HEK293 (cell line): ENCODE data around the gene DDX17.

ENCODE experiments used
- BCL11A ChIP-seq: fragments of 450-650 bp; formaldehyde crosslinking; IDR thresholded peaks from 2 replicates; pipeline ENCODE4 v1.5.1; 2016; ENCODE audit warnings: low read depth, missing biosample characterization, missing genetic modification characterization
- BCL11B ChIP-seq: fragments of 450-650 bp; formaldehyde crosslinking; IDR thresholded peaks from 2 replicates; pipeline ENCODE4 v1.5.1; 2016; ENCODE audit warnings: low read depth, missing biosample characterization, missing genetic modification characterization
- GLIS1 ChIP-seq: fragments of 450-650 bp; formaldehyde crosslinking; IDR thresholded peaks from 2 replicates; pipeline ENCODE4 v1.5.1; 2016; ENCODE audit warnings: missing biosample characterization, missing genetic modification characterization
- KLF10 ChIP-seq: fragments of 450-650 bp; IDR thresholded peaks from 2 replicates; pipeline ENCODE4 v1.5.1; 2018; ENCODE audit warnings: missing biosample characterization, mild to moderate bottlenecking, missing genetic modification characterization
- KLF17 ChIP-seq: fragments of 450-650 bp; formaldehyde crosslinking; IDR thresholded peaks from 2 replicates; pipeline ENCODE4 v1.5.1; 2016; ENCODE audit warnings: missing biosample characterization, missing genetic modification characterization
- PRDM10 ChIP-seq: fragments of 450-650 bp; formaldehyde crosslinking; IDR thresholded peaks from 2 replicates; pipeline ENCODE4 v1.5.1; 2016; ENCODE audit warnings: missing biosample characterization, missing genetic modification characterization
- REST ChIP-seq: fragments of 450-650 bp; formaldehyde crosslinking; IDR thresholded peaks from 2 replicates; pipeline ENCODE4 v1.5.1; 2016; ENCODE audit warnings: missing biosample characterization, missing genetic modification characterization
- SALL2 ChIP-seq: fragments of 450-650 bp; formaldehyde crosslinking; IDR thresholded peaks from 2 replicates; pipeline ENCODE4 v1.5.0; 2017; ENCODE audit warnings: missing biosample characterization, mild to moderate bottlenecking, missing genetic modification characterization, borderline replicate concordance
- SP2 ChIP-seq: fragments of 450-650 bp; formaldehyde crosslinking; IDR thresholded peaks from 2 replicates; pipeline ENCODE4 v1.5.1; 2016; ENCODE audit warnings: missing biosample characterization, missing genetic modification characterization
- ZFP69B ChIP-seq: fragments of 450-650 bp; formaldehyde crosslinking; IDR thresholded peaks from 2 replicates; pipeline ENCODE4 v1.5.1; 2016; ENCODE audit warnings: missing biosample characterization, missing genetic modification characterization
- ZNF133 ChIP-seq: fragments of 450-650 bp; formaldehyde crosslinking; IDR thresholded peaks from 2 replicates; pipeline ENCODE4 v1.5.1; 2016; ENCODE audit warnings: missing biosample characterization, missing genetic modification characterization
- ZNF184 ChIP-seq: fragments of 450-650 bp; IDR thresholded peaks from 2 replicates; pipeline ENCODE4 v1.5.1; 2018; ENCODE audit warnings: missing biosample characterization, mild to moderate bottlenecking, missing genetic modification characterization
- ZNF214 ChIP-seq: fragments of 450-650 bp; formaldehyde crosslinking; IDR thresholded peaks from 2 replicates; pipeline ENCODE4 v1.5.1; 2017; ENCODE audit warnings: missing biosample characterization, mild to moderate bottlenecking, missing genetic modification characterization, borderline replicate concordance
- ZNF221 ChIP-seq: fragments of 450-650 bp; formaldehyde crosslinking; IDR thresholded peaks from 2 replicates; pipeline ENCODE4 v1.5.1; 2017; ENCODE audit warnings: missing biosample characterization, missing genetic modification characterization, borderline replicate concordance
- ZNF26 ChIP-seq: fragments of 450-650 bp; formaldehyde crosslinking; IDR thresholded peaks from 2 replicates; pipeline ENCODE4 v1.5.1; 2016; ENCODE audit warnings: missing biosample characterization, missing genetic modification characterization
- ZNF266 ChIP-seq: fragments of 450-650 bp; formaldehyde crosslinking; IDR thresholded peaks from 2 replicates; pipeline ENCODE4 v1.5.1; 2016; ENCODE audit warnings: missing biosample characterization, missing genetic modification characterization, low read depth
- ZNF280D ChIP-seq: fragments of 450-650 bp; formaldehyde crosslinking; IDR thresholded peaks from 2 replicates; pipeline ENCODE4 v1.5.1; 2016; ENCODE audit warnings: missing biosample characterization, missing genetic modification characterization
- ZNF416 ChIP-seq: fragments of 450-650 bp; formaldehyde crosslinking; IDR thresholded peaks from 2 replicates; pipeline ENCODE4 v1.5.1; 2016; ENCODE audit warnings: missing biosample characterization, missing genetic modification characterization
- ZNF571 ChIP-seq: fragments of 450-650 bp; formaldehyde crosslinking; IDR thresholded peaks from 2 replicates; pipeline ENCODE4 v1.5.0; 2017; ENCODE audit warnings: missing biosample characterization, missing genetic modification characterization
- ZNF654 ChIP-seq: fragments of 450-650 bp; formaldehyde crosslinking; IDR thresholded peaks from 2 replicates; pipeline ENCODE4 v1.5.1; 2016; ENCODE audit warnings: low read depth, missing biosample characterization, missing genetic modification characterization
- ZNF785 ChIP-seq: fragments of 450-650 bp; formaldehyde crosslinking; IDR thresholded peaks from 2 replicates; pipeline ENCODE4 v1.5.1; 2016; ENCODE audit warnings: missing biosample characterization, missing genetic modification characterization
- ZSCAN4 ChIP-seq: fragments of 450-650 bp; formaldehyde crosslinking; IDR thresholded peaks from 2 replicates; pipeline ENCODE4 v1.5.1; 2017; ENCODE audit warnings: missing biosample characterization, missing genetic modification characterization
- TF ChIP-seq, protein P1 (sequence below): fragments of 450-650 bp; formaldehyde crosslinking; IDR thresholded peaks from 2 replicates; pipeline ENCODE4 v1.5.1; 2016; ENCODE audit warnings: missing biosample characterization, missing genetic modification characterization

Gene DDX17

GRCh38 chr22:38504731-38505540 lies 1.2 kb downstream of the DDX17 start (continued):
- TF ChIP-seq ZSCAN4 = 0 out of 2 replicates have a peak, but pooled peaks have one; percentile 41
- no peak for TF ChIP-seq ZNF266 (tag by site-specific recombination)
- TF ChIP-seq ZNF221 (tag by site-specific recombination) = no peak
- no peak for TF ChIP-seq BCL11A
- no peak for TF ChIP-seq GLIS1 (tag by site-specific recombination)
- no peak for TF ChIP-seq REST (tag by site-specific recombination)
- no peak for TF ChIP-seq ZFP69B (tag by site-specific recombination)
- TF ChIP-seq ZNF214 (tag by site-specific recombination) = no peak
- TF ChIP-seq ZNF280D (tag by site-specific recombination) = no peak
- TF ChIP-seq ZNF416 (tag by site-specific recombination) = no peak
- TF ChIP-seq ZNF571 = no peak
- TF ChIP-seq ZNF26 (tag by site-specific recombination) = no peak
- TF ChIP-seq SP2 (tag by site-specific recombination) = no peak
- no peak for TF ChIP-seq ZNF133 (tag by site-specific recombination)
- TF ChIP-seq SALL2 (tag by site-specific recombination) = no peak
- TF ChIP-seq ZNF654 (tag by site-specific recombination) = no peak
- TF ChIP-seq, protein P1, sequence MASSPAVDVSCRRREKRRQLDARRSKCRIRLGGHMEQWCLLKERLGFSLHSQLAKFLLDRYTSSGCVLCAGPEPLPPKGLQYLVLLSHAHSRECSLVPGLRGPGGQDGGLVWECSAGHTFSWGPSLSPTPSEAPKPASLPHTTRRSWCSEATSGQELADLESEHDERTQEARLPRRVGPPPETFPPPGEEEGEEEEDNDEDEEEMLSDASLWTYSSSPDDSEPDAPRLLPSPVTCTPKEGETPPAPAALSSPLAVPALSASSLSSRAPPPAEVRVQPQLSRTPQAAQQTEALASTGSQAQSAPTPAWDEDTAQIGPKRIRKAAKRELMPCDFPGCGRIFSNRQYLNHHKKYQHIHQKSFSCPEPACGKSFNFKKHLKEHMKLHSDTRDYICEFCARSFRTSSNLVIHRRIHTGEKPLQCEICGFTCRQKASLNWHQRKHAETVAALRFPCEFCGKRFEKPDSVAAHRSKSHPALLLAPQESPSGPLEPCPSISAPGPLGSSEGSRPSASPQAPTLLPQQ = peak; percentile 42; the same call in 1 of the 2 replicates
- TF ChIP-seq KLF17 (tag by site-specific recombination) = no peak
- no peak for TF ChIP-seq KLF10 (tag by site-specific recombination)
- no peak for TF ChIP-seq ZNF785 (tag by site-specific recombination)
- TF ChIP-seq ZNF184 = no peak
- TF ChIP-seq PRDM10 (tag by site-specific recombination) = peak; percentile 67
- no peak for TF ChIP-seq BCL11B (tag by site-specific recombination)
